Neural cell (in vitro differentiated cells): ENCODE data around the gene CNTNAP2. TPM values are rescaled to one million over a fixed set of nuclear protein-coding genes. Genes with fewer than 3 reads are reported as not detected.

Experiments used
- H2AFZ ChIP-seq: fragments of 200-600, 300-800 bp; sonication (generic), shearing (Covaris generic); 2 replicates; pipeline ENCODE4 v1.6.0; 2014; ENCODE audit warnings: low read depth, mild to moderate bottlenecking, antibody characterized with exemption, low read length, moderate library complexity
- H3F3A ChIP-seq: fragments of 200-600 bp; shearing (Covaris generic); 2 replicates; pipeline ENCODE4 v1.6.1; 2016; ENCODE audit warnings: mild to moderate bottlenecking, moderate library complexity, mixed read lengths, antibody characterized with exemption, low read length; ENCODE audit not compliant: insufficient read depth, poor library complexity, severe bottlenecking
- H3K27ac ChIP-seq: fragments of 200-600, 300-800 bp; sonication (generic), shearing (Covaris generic); 2 replicates; pipeline ENCODE4 v1.5.1; 2014; ENCODE audit warnings: mild to moderate bottlenecking, low read length, moderate library complexity
- H3K27me3 ChIP-seq: fragments of 300-800, 200-600 bp; sonication (generic), shearing (Covaris generic); 2 replicates; pipeline ENCODE4 v1.6.0; 2014; ENCODE audit warnings: mild to moderate bottlenecking, low read depth, low read length, moderate library complexity; ENCODE audit not compliant: insufficient read depth
- H3K36me3 ChIP-seq: fragments of 300-800, 200-600 bp; sonication (generic), shearing (Covaris generic); 2 replicates; pipeline ENCODE4 v1.5.1; 2014; ENCODE audit warnings: mild to moderate bottlenecking, antibody characterized with exemption, low read length, moderate library complexity; ENCODE audit not compliant: insufficient read depth
- H3K4me2 ChIP-seq: fragments of 300-800, 200-600 bp; sonication (generic), shearing (Covaris generic); 2 replicates; pipeline ENCODE4 v1.6.0; 2014; ENCODE audit warnings: mild to moderate bottlenecking, low read length
- H3K4me3 ChIP-seq: fragments of 300-800, 200-600 bp; sonication (generic), shearing (Covaris generic); 2 replicates; pipeline ENCODE4 v1.5.1; 2014; ENCODE audit warnings: mild to moderate bottlenecking, low read length, moderate library complexity
- H3K79me2 ChIP-seq: fragments of 200-600 bp; shearing (Covaris generic); replicated peaks from 2 replicates; pipeline ENCODE4 v1.6.0; 2014; ENCODE audit warnings: mild to moderate bottlenecking, low read length, moderate library complexity; ENCODE audit not compliant: insufficient read depth
- H3K9ac ChIP-seq: fragments of 300-800, 200-600 bp; sonication (generic), shearing (Covaris generic); 2 replicates; pipeline ENCODE4 v1.6.1; 2016; ENCODE audit warnings: mild to moderate bottlenecking, low read length, mixed read lengths
- H3K9me2 ChIP-seq: fragments of 200-600 bp; shearing (Covaris generic); 2 replicates; pipeline ENCODE4 v1.6.1; 2016; ENCODE audit warnings: mild to moderate bottlenecking, low read length, mixed read lengths; ENCODE audit not compliant: insufficient read depth
- H3K9me3 ChIP-seq: fragments of 200-600, 300-800 bp; sonication (generic), shearing (Covaris generic); 2 replicates; pipeline ENCODE4 v1.6.1; 2016; ENCODE audit warnings: mild to moderate bottlenecking, mixed run types, low read length, moderate library complexity, mixed read lengths
- H4K20me1 ChIP-seq: fragments of 200-600 bp; shearing (Covaris generic); 2 replicates; pipeline ENCODE4 v1.6.1; 2016; ENCODE audit warnings: mild to moderate bottlenecking, mixed run types; ENCODE audit not compliant: insufficient read depth
- CTCF ChIP-seq: fragments of 450-650 bp; IDR thresholded peaks from 2 replicates; pipeline ENCODE4 v1.5.1; 2014; ENCODE audit warnings: antibody characterized with exemption, mild to moderate bottlenecking, moderate library complexity; ENCODE audit not compliant: poor library complexity, severe bottlenecking
- EP300 ChIP-seq: fragments of 450-650 bp; conservative IDR thresholded peaks from 2 replicates; pipeline ENCODE4 v1.6.1; 2014; ENCODE audit warnings: antibody characterized with exemption, mild to moderate bottlenecking, moderate library complexity; ENCODE audit not compliant: poor library complexity, severe bottlenecking
- EZH2 ChIP-seq: fragments of 200-600, 300-800 bp; shearing (Covaris generic), sonication (generic); IDR thresholded peaks from 2 replicates; pipeline ENCODE4 v1.6.1; 2014; ENCODE audit warnings: antibody characterized with exemption, low read length, borderline replicate concordance, mild to moderate bottlenecking; ENCODE audit not compliant: insufficient read depth, poor library complexity, severe bottlenecking
- MXI1 ChIP-seq: fragments of 450-650 bp; conservative IDR thresholded peaks from 2 replicates; pipeline ENCODE4 v1.6.1; 2014; ENCODE audit warnings: antibody characterized with exemption, mild to moderate bottlenecking; ENCODE audit not compliant: poor library complexity, severe bottlenecking
- POLR2AphosphoS5 ChIP-seq: IDR thresholded peaks from 2 replicates; pipeline ENCODE4 v1.6.1; 2012
- RAD21 ChIP-seq: fragments of 450-650 bp; conservative IDR thresholded peaks from 2 replicates; pipeline ENCODE4 v1.6.1; 2014; ENCODE audit warnings: antibody characterized with exemption, mild to moderate bottlenecking, moderate library complexity
- SMC3 ChIP-seq: fragments of 450-650 bp; conservative IDR thresholded peaks from 2 replicates; pipeline ENCODE4 v1.6.1; 2014; ENCODE audit warnings: antibody characterized with exemption, mild to moderate bottlenecking, moderate library complexity; ENCODE audit not compliant: poor library complexity
- TAF1 ChIP-seq: IDR thresholded peaks from 2 replicates; pipeline ENCODE4 v1.6.1; 2012; ENCODE audit warnings: low read depth
- polyA plus RNA-seq: library from polyadenylated mRNA; depleted of rRNA; stranded (reverse); fragments of >200 nt; gene quantifications from 2 replicates; pipeline ENCODE4 v1.2.3, GENCODE V29; 2014
- TF ChIP-seq, protein P1 (sequence below): IDR thresholded peaks from 2 replicates; pipeline ENCODE4 v1.6.1; 2012; ENCODE audit warnings: borderline replicate concordance

Gene CNTNAP2
- polyA plus RNA-seq, 1 donor from 2014 or later, result 276 TPM

- Histone ChIP-seq H3K9me3 (peaks cover 20% of the 10 kb centered on the region), H4K20me1 (no peaks in the 10 kb centered on the region), H2AFZ (no peak overlapping the region), H3F3A (no peaks in the 10 kb centered on the region), H3K79me2 (no peaks in the 10 kb centered on the region), H3K27ac (no peak overlapping the region), H3K4me3 (no peak overlapping the region), H3K36me3 (no peaks in the 10 kb centered on the region), H3K4me2 (no peak overlapping the region), H3K9me2 (no peaks in the 10 kb centered on the region), H3K27me3 (no peaks in the 10 kb centered on the region), H3K9ac (no peak overlapping the region)
- TF ChIP-seq RAD21, result no peak
- no peak for TF ChIP-seq SMC3
- no peak for TF ChIP-seq TAF1
- TF ChIP-seq CTCF, result no peak
Observed at GRCh38 chr7:146503844-146504243, 387.2 kb downstream of the CNTNAP2 start.

DNA sequence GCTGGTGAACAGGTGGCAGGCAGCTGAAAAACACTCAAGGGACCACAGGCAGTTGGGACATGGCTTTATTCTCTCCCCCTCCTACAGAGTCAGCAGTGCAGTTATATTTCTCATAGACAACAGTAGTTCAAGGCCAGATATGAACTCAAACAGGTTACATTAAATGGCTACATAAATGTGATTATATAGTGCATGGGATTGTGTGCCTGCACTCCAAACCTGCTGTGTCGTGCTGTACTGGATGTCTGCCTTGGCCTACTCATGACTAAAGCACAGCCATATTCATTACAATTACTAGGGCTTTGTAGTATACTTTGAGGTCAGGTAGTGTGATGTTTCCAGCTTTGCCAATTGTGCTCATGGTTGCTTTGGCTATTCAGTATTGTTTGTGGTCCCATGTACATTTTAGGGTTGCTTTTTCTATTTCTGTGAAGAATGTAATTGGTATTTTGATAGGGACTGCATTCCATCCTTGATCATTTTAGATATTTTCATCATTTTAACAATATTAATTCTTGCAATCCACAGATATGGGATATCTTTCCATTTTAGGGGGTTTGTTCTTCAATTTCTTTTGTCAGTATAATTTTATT, 393.6 kb downstream of the CNTNAP2 start:
- no peak overlapping the region for H3K9ac ChIP-seq
- no peak overlapping the region for H2AFZ ChIP-seq
- no peak overlapping the region for H3K27ac ChIP-seq
- no peaks in the 10 kb centered on the region for H3K79me2 ChIP-seq
- H3K36me3 ChIP-seq, result no peaks in the 10 kb centered on the region
- no peaks in the 10 kb centered on the region for H3K9me2 ChIP-seq
- H3K4me3 ChIP-seq, result no peak overlapping the region
- H3K4me2 ChIP-seq, result no peak overlapping the region
- H3K27me3 ChIP-seq, result no peaks in the 10 kb centered on the region
- no peaks in the 10 kb centered on the region for H3F3A ChIP-seq
- H4K20me1 ChIP-seq, result no peaks in the 10 kb centered on the region
- no peak for TF ChIP-seq EP300
- no peak for TF ChIP-seq POLR2AphosphoS5
- TF ChIP-seq SMC3, result no peak
- no peak for TF ChIP-seq RAD21
- TF ChIP-seq MXI1, result no peak
- TF ChIP-seq, protein P1, sequence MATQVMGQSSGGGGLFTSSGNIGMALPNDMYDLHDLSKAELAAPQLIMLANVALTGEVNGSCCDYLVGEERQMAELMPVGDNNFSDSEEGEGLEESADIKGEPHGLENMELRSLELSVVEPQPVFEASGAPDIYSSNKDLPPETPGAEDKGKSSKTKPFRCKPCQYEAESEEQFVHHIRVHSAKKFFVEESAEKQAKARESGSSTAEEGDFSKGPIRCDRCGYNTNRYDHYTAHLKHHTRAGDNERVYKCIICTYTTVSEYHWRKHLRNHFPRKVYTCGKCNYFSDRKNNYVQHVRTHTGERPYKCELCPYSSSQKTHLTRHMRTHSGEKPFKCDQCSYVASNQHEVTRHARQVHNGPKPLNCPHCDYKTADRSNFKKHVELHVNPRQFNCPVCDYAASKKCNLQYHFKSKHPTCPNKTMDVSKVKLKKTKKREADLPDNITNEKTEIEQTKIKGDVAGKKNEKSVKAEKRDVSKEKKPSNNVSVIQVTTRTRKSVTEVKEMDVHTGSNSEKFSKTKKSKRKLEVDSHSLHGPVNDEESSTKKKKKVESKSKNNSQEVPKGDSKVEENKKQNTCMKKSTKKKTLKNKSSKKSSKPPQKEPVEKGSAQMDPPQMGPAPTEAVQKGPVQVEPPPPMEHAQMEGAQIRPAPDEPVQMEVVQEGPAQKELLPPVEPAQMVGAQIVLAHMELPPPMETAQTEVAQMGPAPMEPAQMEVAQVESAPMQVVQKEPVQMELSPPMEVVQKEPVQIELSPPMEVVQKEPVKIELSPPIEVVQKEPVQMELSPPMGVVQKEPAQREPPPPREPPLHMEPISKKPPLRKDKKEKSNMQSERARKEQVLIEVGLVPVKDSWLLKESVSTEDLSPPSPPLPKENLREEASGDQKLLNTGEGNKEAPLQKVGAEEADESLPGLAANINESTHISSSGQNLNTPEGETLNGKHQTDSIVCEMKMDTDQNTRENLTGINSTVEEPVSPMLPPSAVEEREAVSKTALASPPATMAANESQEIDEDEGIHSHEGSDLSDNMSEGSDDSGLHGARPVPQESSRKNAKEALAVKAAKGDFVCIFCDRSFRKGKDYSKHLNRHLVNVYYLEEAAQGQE, result no peak
- TF ChIP-seq EZH2, result no peak
- no peak for TF ChIP-seq CTCF
- peaks cover 19% of the 10 kb centered on the region for H3K9me3 ChIP-seq
